Measurements from ENCODE around the gene PHF21A. TPM values are rescaled to one million over a fixed set of nuclear protein-coding genes. Genes with fewer than 3 reads are reported as not detected.

Gene PHF21A
- total RNA-seq, 1 experiment from 2014 or later, result 2.5 TPM

GRCh38 chr11:45899448-45900174, 221.6 kb downstream of the PHF21A start:
- DNase-seq (ENCODE audit: low spot score), result peak; percentile 87
- in situ Hi-C loops (cut with HindIII; ENCODE audit: low sequenced_read_pairs), result no loop called here

- in situ Hi-C loops (cut with HindIII; ENCODE audit: low sequenced_read_pairs), result no loop called here
These were observed 222.2 kb downstream of the PHF21A start for GRCh38 chr11:45899086-45899447.

GRCh38 chr11:45897556-45897955, 223.7 kb downstream of the PHF21A start:
- DNase-seq (ENCODE audit: low spot score), result peak; percentile 55
- in situ Hi-C loops (cut with HindIII; ENCODE audit: low sequenced_read_pairs), result no loop called here

More at GRCh38 chr11:45899086-45899447, 222.2 kb downstream of the PHF21A start:
- DNase-seq (ENCODE audit: low spot score), result no peak

DNA sequence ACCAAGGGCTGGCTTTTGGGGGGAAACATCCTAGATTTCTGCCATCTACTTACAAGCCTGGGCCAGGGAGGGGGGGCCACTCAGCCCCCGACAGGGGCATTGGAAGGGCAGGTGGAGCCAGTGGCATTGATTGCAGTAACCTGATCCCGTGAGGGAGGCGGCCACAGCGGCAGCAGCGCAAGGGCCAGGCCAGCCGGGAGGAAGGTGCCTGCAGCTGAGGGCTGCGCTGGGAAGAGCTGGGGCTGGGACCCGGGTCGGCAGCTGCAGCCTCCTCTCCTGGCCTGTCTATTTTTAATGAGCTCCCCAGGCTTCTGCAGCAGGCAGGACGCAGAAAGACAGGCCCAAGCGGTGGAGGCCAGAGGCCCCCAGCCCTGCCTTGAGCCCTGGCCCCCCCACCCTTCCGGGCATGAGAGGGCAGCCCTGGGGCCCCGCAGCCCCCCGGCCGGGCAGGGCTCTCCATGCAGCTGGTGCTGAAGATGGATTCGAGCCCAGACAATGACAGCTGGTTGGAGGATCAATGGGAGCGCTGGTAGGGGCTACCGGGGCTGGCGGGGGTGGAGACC, 224.8 kb downstream of the PHF21A start:
- in situ Hi-C loops (cut with HindIII; ENCODE audit: low sequenced_read_pairs), result no loop called here
- DNase-seq (ENCODE audit: low spot score), result peak; percentile 39

GRCh38 chr11:45895553-45896259, 225.5 kb downstream of the PHF21A start:
- in situ Hi-C loops (cut with HindIII; ENCODE audit: low sequenced_read_pairs), result no loop called here
- DNase-seq (ENCODE audit: low spot score), result no peak

GRCh38 chr11:45894555-45895247, 226.6 kb downstream of the PHF21A start:
- in situ Hi-C loops (cut with HindIII; ENCODE audit: low sequenced_read_pairs), result no loop called here

GRCh38 chr11:45892856-45893255, 228.4 kb downstream of the PHF21A start:
- no peak for DNase-seq (ENCODE audit: low spot score)
- in situ Hi-C loops (cut with HindIII; ENCODE audit: low sequenced_read_pairs), result no loop called here

More at GRCh38 chr11:45894555-45895247, 226.6 kb downstream of the PHF21A start:
- DNase-seq (ENCODE audit: low spot score), result peak; percentile 58

- DNase-seq (ENCODE audit: low spot score), result peak; percentile 46
- in situ Hi-C loops (cut with HindIII; ENCODE audit: low sequenced_read_pairs), result no loop called here
These were observed 230.2 kb downstream of the PHF21A start for GRCh38 chr11:45890886-45891550.

DNA sequence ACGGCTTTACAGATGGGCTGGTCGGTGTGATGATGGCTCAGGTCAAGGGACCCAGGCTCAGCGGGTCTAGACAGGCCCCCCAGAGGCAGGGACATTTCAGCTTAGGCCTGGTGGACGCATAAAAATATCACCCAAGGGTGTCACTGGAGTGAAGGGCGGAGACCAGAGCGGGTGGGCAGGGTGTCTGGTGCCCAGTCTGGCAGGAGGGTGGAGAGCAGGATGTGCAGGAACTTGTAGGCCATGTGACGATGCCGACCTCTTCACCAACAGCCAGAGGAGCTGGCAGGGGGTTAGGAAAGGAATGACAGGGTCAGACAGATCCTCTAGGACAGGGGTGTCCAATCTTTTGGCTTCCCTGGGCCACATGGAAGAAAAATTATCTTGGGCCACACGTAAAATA, 231.3 kb downstream of the PHF21A start:
- in situ Hi-C loops (cut with HindIII; ENCODE audit: low sequenced_read_pairs), result no loop called here
- DNase-seq (ENCODE audit: low spot score), result no peak

- in situ Hi-C loops (cut with HindIII; ENCODE audit: low sequenced_read_pairs), result no loop called here
- no peak for DNase-seq (ENCODE audit: low spot score)
These were observed 231.7 kb downstream of the PHF21A start for GRCh38 chr11:45889555-45889954.

DNA sequence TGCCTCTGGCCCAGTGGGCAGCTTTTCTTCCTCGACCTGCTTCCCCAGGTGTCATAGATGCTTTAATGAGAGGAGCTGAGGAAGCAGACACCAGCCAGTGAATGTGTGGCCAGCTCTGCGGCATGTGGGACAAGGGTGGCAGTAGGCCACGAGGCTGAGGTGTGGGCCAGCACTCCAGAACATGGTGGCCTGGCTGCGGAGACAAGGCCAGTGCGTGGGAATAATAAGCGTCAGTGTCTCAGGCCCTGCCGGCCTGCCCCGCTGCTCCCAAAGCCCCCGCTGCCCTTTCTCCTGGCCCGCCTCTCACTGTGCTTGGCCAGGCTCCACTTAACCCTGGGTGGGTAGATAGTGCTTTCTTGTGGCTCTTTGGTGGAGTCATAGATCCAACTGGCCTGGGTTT, 233.7 kb downstream of the PHF21A start:
- peak; percentile 49 for DNase-seq (ENCODE audit: low spot score)

GRCh38 chr11:45886816-45887520, 234.3 kb downstream of the PHF21A start:
- DNase-seq (ENCODE audit: low spot score), result no peak
- in situ Hi-C loops (cut with HindIII; ENCODE audit: low sequenced_read_pairs), result no loop called here

More for the DNA sequence above, 233.7 kb downstream of the PHF21A start:
- in situ Hi-C loops (cut with HindIII; ENCODE audit: low sequenced_read_pairs), result no loop called here

GRCh38 chr11:45885921-45886721, 235.1 kb downstream of the PHF21A start:
- in situ Hi-C loops (cut with HindIII; ENCODE audit: low sequenced_read_pairs), result no loop called here

GRCh38 chr11:45885274-45885920, 235.9 kb downstream of the PHF21A start, which contains the start of gene MAPK8IP1:
Gene MAPK8IP1 (plus strand): TSS chr11:45885651. CDS start chr11:45885821, 170 bp downstream.
- in situ Hi-C loops (cut with HindIII; ENCODE audit: low sequenced_read_pairs), result no loop called here
- peak; percentile 74 for DNase-seq (ENCODE audit: low spot score)

More at GRCh38 chr11:45885921-45886721, 235.1 kb downstream of the PHF21A start:
- DNase-seq (ENCODE audit: low spot score), result peak; percentile 55

DNA sequence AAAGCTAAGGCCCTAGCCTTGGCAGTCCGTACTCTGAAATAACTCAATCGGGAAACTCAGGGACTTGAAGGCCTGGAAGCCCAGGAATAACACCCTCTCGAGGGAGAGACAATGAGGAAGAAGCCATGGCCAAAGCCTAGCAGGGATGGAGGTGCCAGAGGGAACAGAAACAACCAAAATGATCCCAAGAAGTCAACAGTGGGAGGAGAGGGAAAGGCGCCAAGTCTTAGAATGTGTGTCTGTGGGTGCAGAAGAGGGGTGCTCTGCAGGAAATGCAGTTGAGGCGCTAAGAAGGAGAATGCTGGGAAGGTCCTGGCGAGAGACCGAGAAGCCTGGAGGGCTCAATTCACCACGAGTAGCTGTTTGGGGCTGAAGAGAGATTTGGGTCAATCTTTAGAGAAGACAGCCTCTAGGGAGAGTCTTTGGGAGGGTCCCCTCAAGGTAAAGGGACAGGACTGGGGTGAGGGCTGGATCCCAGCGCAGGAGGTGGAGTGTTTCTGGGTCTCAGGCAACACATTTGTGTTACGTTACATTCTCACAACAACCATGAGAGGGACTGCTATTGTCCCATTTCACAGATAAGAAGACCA, 236.6 kb downstream of the PHF21A start:
- DNase-seq (ENCODE audit: low spot score), result peak; percentile 35
- in situ Hi-C loops (cut with HindIII; ENCODE audit: low sequenced_read_pairs), result no loop called here
